HG03565 (cell line): ENCODE results near the gene HELT.

Source experiments
- ATAC-seq: cut with Tn5 transposase; IDR thresholded peaks from one replicate; pipeline ENCODE4 v1.9.1; 2021; ENCODE audit warnings: mild to moderate bottlenecking, moderate library complexity; ENCODE audit not compliant: unreplicated experiment

HELT gene

GRCh38 chr4:185003596-185004351 lies 14.5 kb upstream of the HELT start:
- no peak for ATAC-seq

GRCh38 chr4:185004562-185005218 lies 13.6 kb upstream of the HELT start:
- ATAC-seq = peak; percentile 18

- peak; percentile 81 for ATAC-seq
Measured at GRCh38 chr4:185005219-185005819, 13.0 kb upstream of the HELT start.

GRCh38 chr4:185011408-185011807 lies 6.9 kb upstream of the HELT start:
- ATAC-seq = no peak

- no peak for ATAC-seq
Measured at GRCh38 chr4:185013417-185014125, 4.7 kb upstream of the HELT start.

- no peak for ATAC-seq
Measured at GRCh38 chr4:185015108-185015507, 3.2 kb upstream of the HELT start.

- no peak for ATAC-seq
Measured at GRCh38 chr4:185016101-185016940, 2.0 kb upstream of the HELT start.

GRCh38 chr4:185016946-185017758 lies 1.1 kb upstream of the HELT start:
- no peak for ATAC-seq

GRCh38 chr4:185018834-185019455 lies 655 bp downstream of the HELT start:
- no peak for ATAC-seq

GRCh38 chr4:185019456-185020292 lies 1.4 kb downstream of the HELT start:
- no peak for ATAC-seq

GRCh38 chr4:185020293-185020808 lies 2.1 kb downstream of the HELT start:
- ATAC-seq = no peak

- ATAC-seq = no peak
Measured at GRCh38 chr4:185020863-185021761, 2.8 kb downstream of the HELT start.

- no peak for ATAC-seq
Measured at GRCh38 chr4:185023471-185023870, 5.2 kb downstream of the HELT start.

- no peak for ATAC-seq
Measured at GRCh38 chr4:185028625-185029024, 10.3 kb downstream of the HELT start.

GRCh38 chr4:185031611-185032010 lies 13.3 kb downstream of the HELT start:
- no peak for ATAC-seq

GRCh38 chr4:185033072-185033471 lies 14.8 kb downstream of the HELT start:
- no peak for ATAC-seq

- ATAC-seq = no peak
Measured at GRCh38 chr4:185033950-185034349, 15.7 kb downstream of the HELT start.
